Activated CD4-positive, CD25-positive, alpha-beta regulatory T cell treated with anti-CD3 and anti-CD28 coated beads, Interleukin-2, amount 50 U/mL, for 72 hours (primary cell): Measurements from ENCODE around the gene PRDM4.
"Not testable (repeated sequence)": the region's sequence is repeated elsewhere in the genome, so short reads cannot be mapped to it uniquely, and the experiment has no call there.

Experiments
- DNase-seq: peaks from one replicate; pipeline ENCODE4 v3.0.0; 2021

Gene PRDM4

GRCh38 chr12:107765316-107765715 lies 4.4 kb upstream of the PRDM4 start:
- DNase-seq, result no peak

- no peak for DNase-seq
Observed at GRCh38 chr12:107764626-107765025, 3.7 kb upstream of the PRDM4 start.

GRCh38 chr12:107762874-107763273 lies 1.9 kb upstream of the PRDM4 start:
- no peak for DNase-seq

GRCh38 chr12:107761502-107761904 lies 566 bp upstream of the PRDM4 start:
- DNase-seq, result no peak

- DNase-seq, result no peak
Observed at GRCh38 chr12:107760207-107760808, 629 bp downstream of the PRDM4 start.

GRCh38 chr12:107759410-107759809 lies 1.5 kb downstream of the PRDM4 start:
- no peak for DNase-seq

- DNase-seq, result no peak
Observed at GRCh38 chr12:107749083-107749482, 11.9 kb downstream of the PRDM4 start.

GRCh38 chr12:107748472-107748871 lies 12.5 kb downstream of the PRDM4 start:
- DNase-seq, result no peak

GRCh38 chr12:107736914-107737313 lies 24.0 kb downstream of the PRDM4 start:
- no peak for DNase-seq

- no peak for DNase-seq
Observed at GRCh38 chr12:107735763-107736162, 25.2 kb downstream of the PRDM4 start.

- no peak for DNase-seq
Observed at GRCh38 chr12:107734139-107734538, 26.8 kb downstream of the PRDM4 start.

- no peak for DNase-seq
Observed at GRCh38 chr12:107732365-107732764, 28.6 kb downstream of the PRDM4 start.

GRCh38 chr12:107731366-107731765 lies 29.6 kb downstream of the PRDM4 start:
- DNase-seq, result no peak

GRCh38 chr12:107730618-107731341 lies 30.2 kb downstream of the PRDM4 start:
- DNase-seq, result no peak

GRCh38 chr12:107727742-107728141 lies 33.2 kb downstream of the PRDM4 start:
- not testable (repeated sequence) for DNase-seq

GRCh38 chr12:107727327-107727726 lies 33.6 kb downstream of the PRDM4 start:
- not testable (repeated sequence) for DNase-seq

- DNase-seq, result no peak
Observed at GRCh38 chr12:107718606-107719005, 42.3 kb downstream of the PRDM4 start.

- DNase-seq, result no peak
Observed at GRCh38 chr12:107715780-107716179, 45.2 kb downstream of the PRDM4 start.

- not testable (repeated sequence) for DNase-seq
Observed at GRCh38 chr12:107705522-107705921, 55.4 kb downstream of the PRDM4 start.

GRCh38 chr12:107704041-107704440 lies 56.9 kb downstream of the PRDM4 start:
- no peak for DNase-seq

- DNase-seq, result no peak
Observed at GRCh38 chr12:107702106-107702505, 58.8 kb downstream of the PRDM4 start.

GRCh38 chr12:107695772-107696171 lies 65.2 kb downstream of the PRDM4 start:
- DNase-seq, result not testable (repeated sequence)

- peak; percentile 94 for DNase-seq
Observed at GRCh38 chr12:107685360-107686248, 75.3 kb downstream of the PRDM4 start, which contains the start of gene PWP1. Gene PWP1, plus strand, starts transcription at chr12:107685799. Its CDS starts 101 bp downstream, at chr12:107685900.

GRCh38 chr12:107684990-107685359 lies 76.0 kb downstream of the PRDM4 start:
- no peak for DNase-seq
